ENCODE measurements around the gene TBX4. TPM values are rescaled to one million over a fixed set of nuclear protein-coding genes. Genes with fewer than 3 reads are reported as not detected.

The TBX4 gene
- total RNA-seq, 2 donors from 2014 or later: not detected

GRCh38 chr17:61489719-61490490, 37.7 kb downstream of the TBX4 start:
- Mint-ChIP-seq H3K27me3 (ENCODE audit: insufficient read depth) (peaks cover 4% of the 10 kb centered on the region), H3K36me3 (ENCODE audit: low read depth) (no peaks in the 10 kb centered on the region), H3K27ac (no peak overlapping the region), H3K9me3 (no peaks in the 10 kb centered on the region), H3K4me3 (no peak overlapping the region), H3K4me1 (peaks cover 6% of the 10 kb centered on the region)
- no peaks in the 10 kb centered on the region for H3K27me3 ChIP-seq (ENCODE audit: control insufficient read depth, insufficient read depth, low read length, poor library complexity, severe bottlenecking)
- H3K4me1 ChIP-seq (ENCODE audit: control insufficient read depth, insufficient read depth, low read length): no peaks in the 10 kb centered on the region
- H3K36me3 ChIP-seq (ENCODE audit: control insufficient read depth, insufficient read depth, low read length): no peaks in the 10 kb centered on the region
- DNase-seq: peak; percentile 38
- no peak for TF ChIP-seq CTCF (conservative IDR thresholded peaks at IDR 0.05)
- no peak overlapping the region for H3K9ac ChIP-seq (ENCODE audit: extremely low read depth, low read length, poor library complexity, severe bottlenecking)
- no peak overlapping the region for H3K4me3 ChIP-seq (ENCODE audit: low read length)
- H3K9me3 ChIP-seq (ENCODE audit: control insufficient read depth, low read length): no peaks in the 10 kb centered on the region
- H3K27ac ChIP-seq (ENCODE audit: low read depth, low read length): no peak overlapping the region
- 92 to 94% methylated on average over 11 to 12 of the region's 12 CpGs for WGBS, 2 experiments (ENCODE audit: insufficient coverage in 1 of 2, insufficient read length in 1 of 2)

- no peak for TF ChIP-seq CTCF (conservative IDR thresholded peaks at IDR 0.05)
- Mint-ChIP-seq H3K36me3 (ENCODE audit: low read depth) (no peaks in the 10 kb centered on the region), H3K27ac (no peak overlapping the region), H3K4me1 (peaks cover 6% of the 10 kb centered on the region), H3K4me3 (no peak overlapping the region), H3K27me3 (ENCODE audit: insufficient read depth) (peaks cover 4% of the 10 kb centered on the region), H3K9me3 (no peaks in the 10 kb centered on the region)
- H3K4me1 ChIP-seq (ENCODE audit: control insufficient read depth, insufficient read depth, low read length): no peaks in the 10 kb centered on the region
- H3K9ac ChIP-seq (ENCODE audit: extremely low read depth, low read length, poor library complexity, severe bottlenecking): no peak overlapping the region
- H3K27ac ChIP-seq (ENCODE audit: low read depth, low read length): no peak overlapping the region
- H3K4me3 ChIP-seq (ENCODE audit: low read length): no peak overlapping the region
- WGBS, 2 experiments (ENCODE audit: insufficient coverage in 1 of 2, insufficient read length in 1 of 2): 85 to 92% methylated on average over 5 of the region's 5 CpGs
- H3K9me3 ChIP-seq (ENCODE audit: control insufficient read depth, low read length): no peaks in the 10 kb centered on the region
- H3K27me3 ChIP-seq (ENCODE audit: control insufficient read depth, insufficient read depth, low read length, poor library complexity, severe bottlenecking): no peaks in the 10 kb centered on the region
- DNase-seq: no peak
- no peaks in the 10 kb centered on the region for H3K36me3 ChIP-seq (ENCODE audit: control insufficient read depth, insufficient read depth, low read length)
Measured at GRCh38 chr17:61490540-61490975, 38.3 kb downstream of the TBX4 start.

- no peak for TF ChIP-seq CTCF (conservative IDR thresholded peaks at IDR 0.05)
- WGBS, 2 experiments (ENCODE audit: insufficient coverage in 1 of 2, insufficient read length in 1 of 2): 83 to 89% methylated on average over 2 to 3 of the region's 3 CpGs
- Histone ChIP-seq H3K9me3 (ENCODE audit: control insufficient read depth, low read length) (no peaks in the 10 kb centered on the region), H3K4me1 (ENCODE audit: control insufficient read depth, insufficient read depth, low read length) (no peaks in the 10 kb centered on the region), H3K27me3 (ENCODE audit: control insufficient read depth, insufficient read depth, low read length, poor library complexity, severe bottlenecking) (no peaks in the 10 kb centered on the region), H3K36me3 (ENCODE audit: control insufficient read depth, insufficient read depth, low read length) (no peaks in the 10 kb centered on the region), H3K9ac (ENCODE audit: extremely low read depth, low read length, poor library complexity, severe bottlenecking) (no peak overlapping the region), H3K4me3 (ENCODE audit: low read length) (no peak overlapping the region), H3K27ac (ENCODE audit: low read depth, low read length) (no peak overlapping the region)
- Mint-ChIP-seq H3K9me3 (no peaks in the 10 kb centered on the region), H3K4me1 (no peaks in the 10 kb centered on the region), H3K27ac (no peak overlapping the region), H3K4me3 (no peak overlapping the region), H3K36me3 (ENCODE audit: low read depth) (no peaks in the 10 kb centered on the region), H3K27me3 (ENCODE audit: insufficient read depth) (peaks cover 4% of the 10 kb centered on the region)
- DNase-seq: peak; percentile 23
Measured at GRCh38 chr17:61491981-61492380, 39.8 kb downstream of the TBX4 start.

Measured in endodermal cell (in vitro differentiated cells).